Measurements from ENCODE around the gene FAM222B. TPM values are rescaled to one million over a fixed set of nuclear protein-coding genes. Genes with fewer than 3 reads are reported as not detected.

Gene FAM222B
- total and polyA plus RNA-seq, 2 of the 4 experiments (the other 2 are of a cell fraction), result 2.5 to 10.8 TPM

GRCh38 chr17:28773736-28774135 is 68.9 kb downstream of the FAM222B start:
- no peak overlapping the region for H2BK120ac ChIP-seq (ENCODE audit: low read depth, low read length)
- peaks cover 26 to 69% of the 10 kb centered on the region in 2 experiments for H3K79me1 ChIP-seq (ENCODE audit: low read depth in 1 of 2, low read length in 2 of 2)
- no peak overlapping the region for H3K4me2 ChIP-seq (ENCODE audit: low read depth, low read length)
- H3K56ac ChIP-seq (ENCODE audit: extremely low read depth, insufficient read depth, low read length), result no peak overlapping the region
- H3K36me3 ChIP-seq (ENCODE audit: control insufficient read depth, insufficient read depth, low read length), result peaks cover 2% of the 10 kb centered on the region; the same call in 1 of the 2 replicates
- H4K8ac ChIP-seq (ENCODE audit: low read depth in 2 of 2, low read length in 2 of 2), result no peak overlapping the region
- no peak overlapping the region for H3K9ac ChIP-seq (ENCODE audit: low read depth, low read length)
- H4K91ac ChIP-seq (ENCODE audit: insufficient read depth, low read depth, low read length), result no peak overlapping the region
- no peak overlapping the region for H3K4me3 ChIP-seq (ENCODE audit: insufficient read depth, low read depth, low read length)
- H3K27me3 ChIP-seq (ENCODE audit: control insufficient read depth, insufficient read depth, low read length), result no peaks in the 10 kb centered on the region
- H3K14ac ChIP-seq (replicated peaks; ENCODE audit: low read depth, low read length), result no peak overlapping the region
- no peak overlapping the region for H3K4ac ChIP-seq (ENCODE audit: low read depth, low read length)
- 0 out of 2 replicates have a peak, but pooled peaks cover 5% of the 10 kb centered on the region for H3K9me1 ChIP-seq (ENCODE audit: insufficient read depth, low read length)
- intact Hi-C loops (cut with micrococcal nuclease), result no loop called here
- H3K23ac ChIP-seq (ENCODE audit: low read depth, low read length), result no peak overlapping the region
- no peak overlapping the region for H2AFZ ChIP-seq (replicated peaks; ENCODE audit: low read length, poor library complexity)
- no peak for DNase-seq
- peaks cover 23% of the 10 kb centered on the region for H4K20me1 ChIP-seq (ENCODE audit: insufficient read depth, low read length)
- no peak for TF ChIP-seq MAFK (IDR thresholded peaks at IDR 0.05; ENCODE audit: low read depth, low read length)
- TF ChIP-seq CHD1 (IDR thresholded peaks at IDR 0.05; ENCODE audit: low read depth, low read length), result no peak
- no peak overlapping the region for H2AK9ac ChIP-seq (replicated peaks; ENCODE audit: low read depth, low read length, poor library complexity)
- H2BK5ac ChIP-seq (ENCODE audit: low read depth, low read length, poor library complexity, severe bottlenecking), result no peak overlapping the region
- H2AK5ac ChIP-seq (ENCODE audit: low read depth, low read length), result no peak overlapping the region
- POLR2A ChIA-PET (ENCODE audit: unreplicated experiment), result no interaction called here
- H3K4me1 ChIP-seq (ENCODE audit: control insufficient read depth, insufficient read depth, low read length), result no peaks in the 10 kb centered on the region
- WGBS, 2 experiments (ENCODE audit: extremely low coverage in 2 of 2, insufficient read length in 1 of 2), result no CpG with 5 or more reads among the region's 6 CpGs
- H2BK20ac ChIP-seq (ENCODE audit: low read depth, low read length), result no peak overlapping the region
- no peak overlapping the region for H4K5ac ChIP-seq (ENCODE audit: low read depth, low read length)
- BruUV-seq (replicated peaks), result no TSS peak
- no peaks in the 10 kb centered on the region for H3K9me3 ChIP-seq (ENCODE audit: control insufficient read depth, insufficient read depth, low read length)
- no peak for ATAC-seq (ENCODE audit: low read depth)
- no peak overlapping the region for H2BK15ac ChIP-seq (ENCODE audit: low read depth, low read length)
- H3K27ac ChIP-seq (ENCODE audit: insufficient read depth, low read length), result no peak overlapping the region
- CTCF ChIA-PET, result interaction anchor here (0.9 to 1.8 kb wide), 2 partner anchors 10 to 23 kb away, joined by 3 to 6 read pairs; no protein-coding TSS in a partner anchor
- no peak overlapping the region for H3K18ac ChIP-seq (ENCODE audit: low read depth, low read length)
- in situ Hi-C loops (cut with MboI; ENCODE audit: low sequenced_read_pairs), result no loop called here
- dilution Hi-C loops (cut with HindIII; ENCODE audit: low sequenced_read_pairs, unreplicated experiment), result no loop called here

Measured in IMR-90 (cell line).